Stomach (tissue), 9 donors: ENCODE measurements around the gene NKAIN2. TPM values are rescaled to one million over a fixed set of nuclear protein-coding genes. Genes with fewer than 3 reads are reported as not detected.

Experiments used
- DNase-seq, 2 donors: peaks; one replicate each; pipeline versions ENCODE4 v3.0.0 to v3.0.0-alpha.2; 2013 to 2019
- H3K27ac ChIP-seq, 5 donors: fragments of 200-600 bp in 4 of 5; sonication (generic) in 4 of 5; one replicate each; pipeline ENCODE4 v1.5.1; 2013 to 2019; ENCODE audit warnings: mild to moderate bottlenecking in 1 of 5, moderate library complexity in 1 of 5
- H3K27me3 ChIP-seq, 3 donors: fragments of 200-600 bp; sonication (generic); one replicate each; pipeline ENCODE4 v1.5.1; 2017 to 2019; ENCODE audit warnings: mixed run types in 1 of 3
- H3K36me3 ChIP-seq, 4 donors: fragments of 200-600 bp; sonication (generic); 1 replicate in 3 of 4; 2 replicates in 1 of 4; pipeline ENCODE4 v1.5.1; 2016 to 2019
- H3K4me1 ChIP-seq, 4 donors: fragments of 200-600 bp; sonication (generic); one replicate each; pipeline ENCODE4 v1.5.1; 2016 to 2019
- H3K4me3 ChIP-seq, 4 donors: fragments of 200-600 bp; sonication (generic) in 3 of 4; one replicate each; pipeline ENCODE4 v1.5.1; 2016 to 2019; ENCODE audit warnings: mild to moderate bottlenecking in 1 of 4
- H3K9me3 ChIP-seq, 4 donors: fragments of 200-600 bp; sonication (generic); one replicate each; pipeline ENCODE4 v1.5.1; 2016 to 2019
- EP300 ChIP-seq: sonication (generic); formaldehyde crosslinking; IDR thresholded peaks from one replicate; pipeline ENCODE4 v1.6.1; 2017; ENCODE audit warnings: antibody characterized with exemption
- POLR2A ChIP-seq, 4 donors: fragments of 450-650 bp; IDR thresholded peaks; one replicate each; pipeline ENCODE4 v1.6.1; 2016; ENCODE audit warnings: antibody characterized with exemption in 4 of 4, control low read depth in 2 of 4, mild to moderate bottlenecking in 1 of 4, moderate library complexity in 1 of 4
- POLR2AphosphoS5 ChIP-seq, 3 donors: sonication (generic); formaldehyde crosslinking; IDR thresholded peaks; one replicate each; pipeline ENCODE4 v1.6.1; 2016; ENCODE audit warnings: antibody characterized with exemption in 3 of 3
- WGBS, 5 donors: extraction: QIAGEN DNeasy Blood & Tissue Kit in 3 of 5; methylation state at CpG; one replicate each; pipeline versions ENCODE4 v1.1.5 to v1.1.7; 2013 to 2018; 5-methylcytosine and 5-hydroxymethylcytosine counted together
- intact Hi-C: fragments of 100-400 bp; cut with DNase I; formaldehyde crosslinking; loops from one replicate; pipeline ENCODE4 v1.15.1; 2023; ENCODE audit warnings: low total_unique reads
- polyA plus RNA-seq, 3 donors: library from polyadenylated mRNA; stranded (reverse); fragments of 200-250 nt; gene quantifications; one replicate each; pipeline ENCODE4 v1.2.3, GENCODE V29; 2013
- total RNA-seq, 5 donors: library from RNA; depleted of rRNA; stranded (reverse); fragments of >200 nt; gene quantifications; one replicate each; pipeline versions ENCODE4 v1.1.0 to v1.2.3, GENCODE V29; 2014 to 2016
- TF ChIP-seq, protein P1 (sequence below), 7 experiments: fragments of 450-650 bp in 4 of 7; fragments of 200-600 bp in 3 of 7; sonication (generic) in 3 of 7; IDR thresholded peaks; one replicate each; pipeline ENCODE4 v1.5.1; 2016 to 2019; ENCODE audit warnings: antibody characterized with exemption in 7 of 7, control low read depth in 2 of 7, mild to moderate bottlenecking in 1 of 7
- donor health status: healthy with polysubstance abuse.
- donor health status: Bipolar disorder and iron deficiency.
- donor health status: healthy.

NKAIN2 gene
- total and polyA plus RNA-seq, 8 donors, result 0.13 to 9.6 (median 1.5) TPM; not detected in 5

DNA sequence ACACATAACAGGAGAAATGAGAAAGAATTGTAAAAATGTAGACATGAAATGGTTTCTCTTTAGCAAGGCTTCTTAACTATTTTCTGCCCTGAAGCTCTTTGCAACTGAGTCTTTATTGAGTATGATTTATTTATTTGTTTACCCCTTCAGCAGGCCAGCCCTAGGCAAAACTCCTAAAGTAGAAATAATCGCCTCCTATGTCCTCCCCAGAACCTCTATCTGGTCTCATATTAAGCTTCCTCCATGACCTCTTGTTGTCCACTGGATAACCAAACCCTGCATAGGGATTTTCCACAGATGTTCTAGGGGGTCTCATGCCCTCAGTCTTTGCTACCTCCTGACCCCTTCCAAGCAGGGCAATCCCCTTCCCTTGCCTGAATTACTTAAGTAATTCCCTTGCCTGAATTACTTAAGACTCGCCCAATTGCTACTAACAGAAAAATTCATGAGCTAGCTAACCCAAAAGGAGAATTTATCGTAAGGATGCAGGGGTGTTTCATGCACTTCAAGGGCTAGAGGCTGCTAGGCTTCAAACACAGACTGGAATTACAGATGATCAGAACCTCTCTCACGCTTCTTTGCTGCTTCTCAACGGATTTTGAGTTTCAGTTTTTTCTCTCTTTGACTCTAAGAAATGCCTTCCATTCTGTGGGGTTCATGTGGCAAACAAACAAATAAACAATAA lies 732.6 kb downstream of the NKAIN2 start:
- TF ChIP-seq POLR2A (IDR thresholded peaks at IDR 0.05), result no peak
- no peak for TF ChIP-seq POLR2AphosphoS5 (IDR thresholded peaks at IDR 0.05)
- no peak for TF ChIP-seq EP300
- TF ChIP-seq, protein P1, sequence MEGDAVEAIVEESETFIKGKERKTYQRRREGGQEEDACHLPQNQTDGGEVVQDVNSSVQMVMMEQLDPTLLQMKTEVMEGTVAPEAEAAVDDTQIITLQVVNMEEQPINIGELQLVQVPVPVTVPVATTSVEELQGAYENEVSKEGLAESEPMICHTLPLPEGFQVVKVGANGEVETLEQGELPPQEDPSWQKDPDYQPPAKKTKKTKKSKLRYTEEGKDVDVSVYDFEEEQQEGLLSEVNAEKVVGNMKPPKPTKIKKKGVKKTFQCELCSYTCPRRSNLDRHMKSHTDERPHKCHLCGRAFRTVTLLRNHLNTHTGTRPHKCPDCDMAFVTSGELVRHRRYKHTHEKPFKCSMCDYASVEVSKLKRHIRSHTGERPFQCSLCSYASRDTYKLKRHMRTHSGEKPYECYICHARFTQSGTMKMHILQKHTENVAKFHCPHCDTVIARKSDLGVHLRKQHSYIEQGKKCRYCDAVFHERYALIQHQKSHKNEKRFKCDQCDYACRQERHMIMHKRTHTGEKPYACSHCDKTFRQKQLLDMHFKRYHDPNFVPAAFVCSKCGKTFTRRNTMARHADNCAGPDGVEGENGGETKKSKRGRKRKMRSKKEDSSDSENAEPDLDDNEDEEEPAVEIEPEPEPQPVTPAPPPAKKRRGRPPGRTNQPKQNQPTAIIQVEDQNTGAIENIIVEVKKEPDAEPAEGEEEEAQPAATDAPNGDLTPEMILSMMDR (IDR thresholded peaks at IDR 0.05), result no peak

DNA sequence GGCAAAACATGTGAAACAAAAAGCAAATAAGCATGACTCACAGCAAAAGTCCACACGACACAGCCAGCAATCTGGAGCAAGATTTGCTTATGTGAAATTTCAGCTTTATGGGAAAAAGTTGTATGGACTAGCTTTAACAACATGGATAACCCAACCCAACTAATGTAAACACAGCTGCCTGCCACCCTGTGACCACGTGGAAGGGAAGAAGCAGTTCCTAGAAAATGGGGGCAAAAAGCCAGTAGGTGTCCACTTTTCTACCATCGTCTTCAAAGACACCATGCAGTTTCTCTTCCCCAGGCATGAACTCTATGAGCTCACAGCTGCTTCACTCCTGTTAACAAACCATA lies 733.2 kb downstream of the NKAIN2 start:
- intact Hi-C loops, result no loop called here

More for the DNA sequence above, 732.6 kb downstream of the NKAIN2 start:
- H3K4me3 ChIP-seq, result no peak overlapping the region
- intact Hi-C loops, result no loop called here
- H3K27me3 ChIP-seq, result no peaks in the 10 kb centered on the region
- no peaks in the 10 kb centered on the region for H3K4me1 ChIP-seq
- 57 to 72% (median 68%) methylated on average over 5 of the region's 5 CpGs for WGBS, 5 donors
- no peaks in the 10 kb centered on the region for H3K9me3 ChIP-seq
- DNase-seq, result no peak
- no peaks in the 10 kb centered on the region for H3K36me3 ChIP-seq
- H3K27ac ChIP-seq, result no peak overlapping the region

DNA sequence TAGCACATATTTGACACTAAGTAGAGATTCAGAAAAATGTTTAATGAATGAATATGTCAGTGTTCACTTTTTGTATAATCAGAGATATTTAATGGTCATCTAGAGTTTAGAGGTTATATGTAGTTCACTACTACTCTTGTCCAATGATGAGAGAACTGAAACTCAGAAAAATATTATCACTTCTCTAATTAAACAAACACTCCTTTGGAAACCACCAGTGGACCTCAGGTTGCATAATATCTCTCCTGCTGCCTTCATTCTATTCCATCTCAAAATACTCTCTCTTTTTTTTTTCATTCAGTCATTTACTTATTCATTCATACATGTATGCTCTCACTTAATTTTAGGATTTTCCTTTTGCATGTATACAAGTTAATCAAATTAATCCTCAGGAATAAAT lies 735.4 kb downstream of the NKAIN2 start:
- H3K4me1 ChIP-seq, result no peaks in the 10 kb centered on the region
- no peaks in the 10 kb centered on the region for H3K9me3 ChIP-seq
- no peak overlapping the region for H3K27ac ChIP-seq
- no peaks in the 10 kb centered on the region for H3K36me3 ChIP-seq
- no peaks in the 10 kb centered on the region for H3K27me3 ChIP-seq
- no peak for DNase-seq
- intact Hi-C loops, result no loop called here
- H3K4me3 ChIP-seq, result no peak overlapping the region
- TF ChIP-seq, protein P1 (IDR thresholded peaks at IDR 0.05), result no peak
- TF ChIP-seq POLR2AphosphoS5 (IDR thresholded peaks at IDR 0.05) (no peak), EP300 (no peak), POLR2A (IDR thresholded peaks at IDR 0.05) (no peak)

More for the DNA sequence above, 733.2 kb downstream of the NKAIN2 start:
- H3K27me3 ChIP-seq, result no peaks in the 10 kb centered on the region
- no peak for DNase-seq
- no peak overlapping the region for H3K27ac ChIP-seq
- H3K9me3 ChIP-seq, result no peaks in the 10 kb centered on the region
- H3K4me3 ChIP-seq, result no peak overlapping the region
- TF ChIP-seq EP300 (no peak), POLR2A (IDR thresholded peaks at IDR 0.05) (no peak), POLR2AphosphoS5 (IDR thresholded peaks at IDR 0.05) (no peak)
- TF ChIP-seq, protein P1 (IDR thresholded peaks at IDR 0.05), result no peak
- 17 to 31% (median 26%) methylated on average over 3 of the region's 3 CpGs for WGBS, 5 donors
- no peaks in the 10 kb centered on the region for H3K36me3 ChIP-seq
- no peaks in the 10 kb centered on the region for H3K4me1 ChIP-seq

DNA sequence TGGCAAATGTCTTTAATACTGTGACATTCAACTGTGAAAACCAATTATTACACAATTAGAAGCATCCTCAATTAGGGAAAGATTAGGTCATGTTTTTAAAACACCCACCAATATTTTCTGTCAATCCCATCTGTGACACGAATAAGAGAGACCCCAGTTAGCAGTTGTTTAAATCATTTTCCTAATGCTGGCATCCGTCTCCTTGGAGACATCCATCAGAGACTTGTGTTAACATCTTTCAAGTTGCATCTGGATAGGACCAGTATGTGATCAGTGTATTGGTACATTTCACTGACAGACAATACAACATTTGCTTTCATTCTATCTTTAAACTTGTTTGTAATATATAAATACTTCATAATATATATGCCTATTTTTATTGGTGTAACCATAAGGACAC lies 737.9 kb downstream of the NKAIN2 start:
- Histone ChIP-seq H3K4me3 (no peak overlapping the region), H3K4me1 (no peaks in the 10 kb centered on the region), H3K27me3 (no peaks in the 10 kb centered on the region), H3K27ac (no peak overlapping the region), H3K9me3 (no peaks in the 10 kb centered on the region), H3K36me3 (no peaks in the 10 kb centered on the region)
- TF ChIP-seq, protein P1 (IDR thresholded peaks at IDR 0.05), result no peak
- TF ChIP-seq EP300, result no peak
- no peak for TF ChIP-seq POLR2A (IDR thresholded peaks at IDR 0.05)
- TF ChIP-seq POLR2AphosphoS5 (IDR thresholded peaks at IDR 0.05), result no peak
- 62 to 75% (median 65%) methylated on average over 2 of the region's 2 CpGs for WGBS, 5 donors
- no peak for DNase-seq
- intact Hi-C loops, result no loop called here
